Omental fat pad (tissue), 4 donors: ENCODE measurements around the gene FIGNL2. TPM values are rescaled to one million over a fixed set of nuclear protein-coding genes. Genes with fewer than 3 reads are reported as not detected.
"Not testable (repeated sequence)": the region's sequence is repeated elsewhere in the genome, so short reads cannot be mapped to it uniquely, and the experiment has no call there.

Experiments used
- ATAC-seq: fragments of 150-250 bp; one replicate; pipeline ENCODE4 v1.9.1; 2016; ENCODE audit warnings: mild to moderate bottlenecking, moderate library complexity; ENCODE audit not compliant: low FRiP score
- DNase-seq: peaks from one replicate; pipeline ENCODE4 v3.0.0-alpha.2; 2019; ENCODE audit warnings: low spot score
- total RNA-seq, 4 donors: library from RNA; depleted of rRNA; stranded (reverse); fragments of >200 nt; gene quantifications; one replicate each; pipeline ENCODE4 v1.1.0, GENCODE V29; 2016
- TF ChIP-seq, protein P1 (sequence below), 3 donors: fragments of 450-650 bp; IDR thresholded peaks; one replicate each; pipeline ENCODE4 v1.5.1; 2016 to 2017; ENCODE audit warnings: antibody characterized with exemption in 3 of 3, mild to moderate bottlenecking in 3 of 3, moderate library complexity in 2 of 3

Gene FIGNL2
- total RNA-seq, 4 donors from 2014 or later: 0.24 to 0.63 (median 0.63) TPM; not detected in 1

DNA sequence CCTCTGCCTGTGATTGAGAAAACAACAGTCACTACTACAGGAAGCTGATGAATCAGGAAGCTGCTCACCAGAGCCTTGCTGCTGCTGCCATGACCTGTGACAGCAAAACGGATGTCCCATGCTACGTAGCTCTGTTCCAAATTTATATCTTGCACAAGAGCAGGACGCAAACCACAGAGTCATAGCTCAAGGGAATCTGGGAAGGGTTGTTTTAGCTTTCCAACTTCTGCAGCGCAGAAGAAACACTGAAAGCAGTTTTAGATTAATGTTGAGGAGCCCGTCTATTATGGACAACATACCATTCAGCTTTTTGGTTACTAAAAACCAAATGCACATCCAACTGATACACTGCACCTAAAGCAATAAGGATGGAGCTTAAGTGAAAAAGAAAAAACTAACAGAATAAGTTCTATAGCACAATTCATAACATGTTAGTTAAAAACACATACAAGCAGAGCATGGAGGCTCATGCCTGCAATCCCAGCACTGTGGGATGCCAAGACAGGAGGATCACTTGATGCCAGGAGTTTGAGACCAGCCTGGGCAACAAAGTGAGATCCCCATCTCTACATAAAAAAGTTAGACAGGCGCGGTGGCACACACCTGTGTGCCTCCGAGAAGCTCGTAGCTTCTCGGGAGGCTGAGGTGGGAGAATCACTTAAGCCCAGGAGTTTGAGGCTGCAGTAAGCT is 37.6 kb upstream of the FIGNL2 start:
- DNase-seq (peak; percentile 29), ATAC-seq (peak; percentile 75)
- TF ChIP-seq, protein P1, sequence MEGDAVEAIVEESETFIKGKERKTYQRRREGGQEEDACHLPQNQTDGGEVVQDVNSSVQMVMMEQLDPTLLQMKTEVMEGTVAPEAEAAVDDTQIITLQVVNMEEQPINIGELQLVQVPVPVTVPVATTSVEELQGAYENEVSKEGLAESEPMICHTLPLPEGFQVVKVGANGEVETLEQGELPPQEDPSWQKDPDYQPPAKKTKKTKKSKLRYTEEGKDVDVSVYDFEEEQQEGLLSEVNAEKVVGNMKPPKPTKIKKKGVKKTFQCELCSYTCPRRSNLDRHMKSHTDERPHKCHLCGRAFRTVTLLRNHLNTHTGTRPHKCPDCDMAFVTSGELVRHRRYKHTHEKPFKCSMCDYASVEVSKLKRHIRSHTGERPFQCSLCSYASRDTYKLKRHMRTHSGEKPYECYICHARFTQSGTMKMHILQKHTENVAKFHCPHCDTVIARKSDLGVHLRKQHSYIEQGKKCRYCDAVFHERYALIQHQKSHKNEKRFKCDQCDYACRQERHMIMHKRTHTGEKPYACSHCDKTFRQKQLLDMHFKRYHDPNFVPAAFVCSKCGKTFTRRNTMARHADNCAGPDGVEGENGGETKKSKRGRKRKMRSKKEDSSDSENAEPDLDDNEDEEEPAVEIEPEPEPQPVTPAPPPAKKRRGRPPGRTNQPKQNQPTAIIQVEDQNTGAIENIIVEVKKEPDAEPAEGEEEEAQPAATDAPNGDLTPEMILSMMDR (IDR thresholded peaks at IDR 0.05): no peak

DNA sequence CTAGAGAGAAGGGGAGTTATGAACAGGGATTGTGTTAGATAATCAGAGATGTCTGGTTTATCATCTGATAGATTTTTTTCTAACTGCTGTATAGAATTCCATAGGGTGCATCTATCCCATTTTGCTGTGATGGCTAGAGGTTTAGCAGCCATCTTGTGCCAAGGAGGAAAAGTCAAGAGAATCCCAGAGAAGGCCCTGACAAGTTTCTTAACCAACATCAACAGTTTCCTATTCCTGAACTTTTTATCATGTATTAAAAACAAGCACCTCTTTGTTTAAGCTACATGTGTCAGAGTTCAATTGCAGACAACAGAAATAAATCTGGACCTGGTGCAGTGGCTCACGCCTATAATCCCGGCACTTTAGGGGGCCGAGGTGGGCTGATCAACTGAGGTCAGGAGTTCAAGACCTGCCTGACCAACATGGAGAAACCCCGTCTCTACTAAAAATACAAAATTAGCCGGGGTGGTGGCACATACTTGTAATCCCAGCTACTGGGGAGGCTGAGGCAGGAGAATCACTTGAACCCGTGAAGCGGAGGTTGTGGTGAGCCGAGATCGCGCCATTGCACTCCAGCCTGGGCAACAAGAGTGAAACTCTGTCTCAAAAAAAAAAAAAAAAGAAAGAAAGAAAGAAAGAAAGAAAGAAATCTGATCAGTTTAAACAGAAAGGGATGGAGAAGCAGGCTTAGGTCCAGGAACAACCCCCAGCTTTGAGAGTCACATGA is 36.9 kb upstream of the FIGNL2 start:
- ATAC-seq: not testable (repeated sequence)
- DNase-seq: peak; percentile 12

DNA sequence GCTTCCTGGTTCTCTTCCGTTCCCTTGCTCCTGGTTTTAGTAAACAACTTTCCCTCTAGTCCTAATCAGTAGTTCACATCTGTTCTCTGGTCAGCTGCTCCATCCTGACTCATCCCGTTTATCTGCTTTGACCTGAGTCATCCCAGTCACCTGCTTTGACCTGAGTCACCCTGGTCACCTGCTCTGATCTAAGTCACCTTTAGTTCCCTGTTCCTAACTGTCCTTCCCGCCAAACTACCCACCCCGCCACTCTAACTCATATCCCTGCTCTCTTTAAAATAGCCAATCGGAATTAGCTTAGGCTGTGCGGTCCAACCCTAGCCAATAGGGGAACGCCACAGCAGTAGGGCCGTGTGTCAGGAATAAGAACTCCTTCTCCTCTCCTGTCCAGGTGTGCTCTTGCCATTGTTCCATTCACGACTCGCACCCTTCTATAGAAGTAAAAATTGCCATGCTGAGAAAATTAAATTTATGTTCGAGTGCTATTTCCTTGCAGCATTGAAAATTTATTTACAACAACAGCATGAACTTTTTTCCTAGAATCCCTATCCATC is 36.2 kb upstream of the FIGNL2 start:
- DNase-seq (no peak), ATAC-seq (no peak)
- TF ChIP-seq, protein P1 (IDR thresholded peaks at IDR 0.05): no peak

DNA sequence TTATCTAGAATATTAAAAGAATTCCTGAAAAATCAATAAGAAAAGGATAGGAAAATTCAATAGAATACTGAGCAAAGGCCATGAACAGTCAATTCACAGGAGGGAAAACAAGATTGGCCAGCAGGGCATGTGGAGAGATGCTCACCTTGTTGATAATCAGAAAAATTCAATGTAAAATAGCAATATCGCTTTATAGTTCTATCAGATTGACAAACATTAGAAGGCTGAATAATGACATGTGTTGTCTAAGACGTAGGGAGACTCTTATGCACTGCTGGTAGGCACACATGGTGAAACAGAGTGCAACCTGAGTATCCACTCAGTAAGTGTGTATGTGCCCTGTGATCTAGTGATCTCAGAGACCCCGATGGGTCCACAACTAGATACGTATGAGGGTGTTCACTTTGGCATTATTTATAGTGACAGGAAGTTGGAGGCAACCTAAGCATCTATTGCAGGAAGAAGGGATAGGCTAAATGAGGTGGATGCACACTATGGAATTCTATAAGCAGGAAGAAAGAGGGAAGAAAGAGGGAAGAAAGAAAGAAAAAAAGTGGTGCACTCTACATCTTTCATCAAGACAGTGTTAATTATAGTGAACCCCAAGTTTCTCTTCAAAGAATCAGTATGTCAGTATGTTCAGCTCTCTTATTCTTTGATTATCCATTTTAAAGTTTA is 35.6 kb upstream of the FIGNL2 start:
- TF ChIP-seq, protein P1 (IDR thresholded peaks at IDR 0.05): no peak
- ATAC-seq: no peak

DNA sequence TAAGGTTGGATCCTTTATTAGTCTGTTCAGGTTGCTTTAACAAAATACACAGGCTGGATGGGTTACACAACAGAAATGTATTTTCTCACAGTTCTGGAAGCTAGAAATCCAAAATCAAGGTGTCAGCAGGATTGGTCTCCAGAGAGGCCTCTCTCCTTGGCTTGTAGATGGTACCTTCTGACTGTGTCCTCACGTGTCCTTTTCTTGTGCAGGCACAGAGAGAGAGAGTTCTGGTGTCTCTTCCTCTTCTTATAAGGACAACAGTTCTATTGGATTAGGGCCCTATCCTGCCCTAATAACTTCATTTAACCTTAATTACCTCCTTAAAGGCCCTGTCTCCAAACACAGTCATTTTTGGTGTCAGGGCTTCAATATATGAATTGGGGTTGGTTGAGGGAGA is 34.8 kb upstream of the FIGNL2 start:
- TF ChIP-seq, protein P1 (IDR thresholded peaks at IDR 0.05): no peak
- ATAC-seq: no peak

More for the DNA sequence above, 35.6 kb upstream of the FIGNL2 start:
- DNase-seq: no peak

DNA sequence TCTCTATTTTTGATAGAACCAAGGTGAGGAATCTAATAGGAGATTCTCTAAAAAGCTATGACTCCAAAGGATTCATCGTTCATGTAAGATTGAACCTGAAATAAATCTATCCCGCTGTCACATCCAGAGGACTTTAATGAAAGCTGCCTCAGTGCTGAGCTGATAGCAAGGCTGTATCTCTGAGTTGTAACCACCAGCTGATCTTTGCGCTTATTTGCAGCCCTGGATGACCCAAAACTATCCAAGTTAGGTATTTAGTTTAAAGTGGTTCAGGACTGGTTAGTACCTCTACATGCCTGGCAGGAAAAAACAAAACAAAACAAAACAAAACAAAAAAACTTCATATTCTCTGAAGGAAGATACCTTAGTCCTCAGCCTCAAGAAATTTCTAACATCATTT is 30.6 kb upstream of the FIGNL2 start:
- DNase-seq (no peak), ATAC-seq (no peak)
- TF ChIP-seq, protein P1 (IDR thresholded peaks at IDR 0.05): no peak

More for the DNA sequence above, 34.8 kb upstream of the FIGNL2 start:
- DNase-seq: no peak

DNA sequence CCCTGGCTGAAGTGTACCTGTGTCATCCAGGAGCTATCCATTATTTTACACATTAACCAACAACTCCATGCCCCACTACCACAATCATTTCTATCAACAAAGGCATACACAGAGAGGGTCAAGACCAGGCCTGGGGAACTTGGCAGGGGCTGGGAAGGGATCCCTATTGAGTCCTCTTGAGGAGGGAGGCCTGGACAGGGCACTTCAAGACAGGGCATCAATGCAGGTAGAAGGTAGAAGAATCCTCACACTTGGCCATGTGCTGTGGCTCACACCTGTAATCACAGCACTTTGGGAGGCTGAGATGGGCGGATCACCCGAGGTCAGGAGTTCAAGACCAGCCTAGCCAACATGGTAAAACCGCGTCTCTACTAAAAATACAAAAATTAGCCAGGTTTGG is 26.0 kb upstream of the FIGNL2 start:
- TF ChIP-seq, protein P1 (IDR thresholded peaks at IDR 0.05): no peak
- DNase-seq (no peak), ATAC-seq (no peak)
